ENCODE data around the gene DIDO1. TPM values are rescaled to one million over a fixed set of nuclear protein-coding genes. Genes with fewer than 3 reads are reported as not detected.

The DIDO1 gene
- total and polyA plus RNA-seq, 7 donors, result 10.4 to 70.6 (median 48.7) TPM

- TF ChIP-seq POLR2A (IDR thresholded peaks at IDR 0.05) (no peak), CTCF (IDR thresholded peaks at IDR 0.05) (no peak), EP300 (IDR thresholded peaks at IDR 0.05) (peak in 1 of 4 donors; percentile 57), POLR2AphosphoS5 (IDR thresholded peaks at IDR 0.05) (peak in 3 of 4 donors; percentile 53 to 55 (median 55))
- intact Hi-C loops (cut with DNase I), result no loop called here
- WGBS, 2 donors, result 21 to 67% methylated on average over 13 of the region's 13 CpGs
- peaks cover 38 to 58% (median 42%) of the 10 kb centered on the region in 4 donors for H3K36me3 ChIP-seq
- peaks cover 0 to 17% (median 13%) of the 10 kb centered on the region in 4 donors for H3K4me1 ChIP-seq
- H3K4me3 ChIP-seq, result no peak overlapping the region
- peak; percentile 94 for DNase-seq
- H3K27me3 ChIP-seq, result no peaks in the 10 kb centered on the region
- no peaks in the 10 kb centered on the region for H3K9me3 ChIP-seq
- H3K27ac ChIP-seq, result peak overlapping the region; percentile 46 to 80 (median 74)
Observed at GRCh38 chr20:62887152-62887859, 39.0 kb downstream of the DIDO1 start.

GRCh38 chr20:62886709-62887058 lies 39.6 kb downstream of the DIDO1 start:
- Histone ChIP-seq H3K36me3 (peaks cover 32 to 57% (median 40%) of the 10 kb centered on the region in 4 donors), H3K27ac (peak overlapping the region; percentile 46 to 80 (median 74))
- intact Hi-C loops (cut with DNase I), result no loop called here

DNA sequence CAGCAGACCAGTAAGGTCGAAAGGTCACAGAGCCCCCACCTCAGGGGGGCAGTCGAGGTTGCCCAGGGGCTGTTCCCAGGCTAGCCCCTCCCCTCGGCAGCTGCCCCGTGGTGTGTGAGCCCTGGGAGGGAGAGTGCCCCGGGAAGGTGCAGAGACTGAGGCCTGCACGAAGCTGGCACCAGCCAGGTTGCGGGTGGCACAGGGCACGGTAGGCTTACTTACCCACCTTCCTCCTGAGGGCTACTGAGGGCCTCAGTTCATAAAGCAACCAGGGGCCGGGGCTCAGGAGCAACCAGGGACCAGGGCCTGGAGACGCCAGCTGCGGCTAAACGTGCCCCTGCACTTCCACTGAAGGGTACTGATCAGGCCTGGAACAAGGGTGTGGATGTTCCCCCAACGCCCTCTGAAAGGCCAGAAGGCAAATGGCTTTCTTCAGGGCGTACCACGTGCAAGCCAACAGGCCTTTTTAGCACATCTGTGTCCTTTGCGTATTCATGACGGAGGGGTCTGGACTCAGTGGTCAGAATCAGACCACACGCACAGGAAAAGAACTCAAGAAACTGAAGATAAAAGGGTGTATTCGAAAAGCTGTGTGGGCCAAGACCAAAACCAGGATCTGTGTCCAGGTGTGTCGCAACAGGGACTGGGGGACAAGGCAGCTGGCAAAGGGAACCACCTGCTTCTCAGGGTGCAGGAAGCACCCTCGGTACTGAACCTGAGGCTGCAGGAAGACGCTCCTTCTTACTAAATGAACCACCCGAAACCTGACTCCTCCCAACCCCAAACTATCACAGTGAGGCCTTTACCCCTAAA lies 40.2 kb downstream of the DIDO1 start:
- Histone ChIP-seq H3K27ac (peak overlapping the region in 3 of 4 donors; percentile 74 to 80 (median 74)), H3K9me3 (no peaks in the 10 kb centered on the region), H3K4me3 (no peak overlapping the region), H3K36me3 (peaks cover 30 to 57% (median 40%) of the 10 kb centered on the region in 4 donors), H3K4me1 (peaks cover 0 to 17% (median 13%) of the 10 kb centered on the region in 4 donors), H3K27me3 (no peaks in the 10 kb centered on the region)
- intact Hi-C loops (cut with DNase I), result no loop called here
- DNase-seq, result no peak
- TF ChIP-seq EP300 (IDR thresholded peaks at IDR 0.05) (no peak), POLR2AphosphoS5 (IDR thresholded peaks at IDR 0.05) (no peak), CTCF (IDR thresholded peaks at IDR 0.05) (no peak), POLR2A (IDR thresholded peaks at IDR 0.05) (no peak)
- 73 to 86% methylated on average over 23 of the region's 23 CpGs for WGBS, 2 donors

More at GRCh38 chr20:62886709-62887058, 39.6 kb downstream of the DIDO1 start:
- no peaks in the 10 kb centered on the region for H3K27me3 ChIP-seq
- H3K4me1 ChIP-seq, result peaks cover 0 to 17% (median 13%) of the 10 kb centered on the region in 4 donors
- no peak for DNase-seq
- no peaks in the 10 kb centered on the region for H3K9me3 ChIP-seq
- WGBS, 2 donors, result 69 to 84% methylated on average over 7 of the region's 7 CpGs
- no peak overlapping the region for H3K4me3 ChIP-seq
- no peak for TF ChIP-seq POLR2AphosphoS5 (IDR thresholded peaks at IDR 0.05)
- no peak for TF ChIP-seq EP300 (IDR thresholded peaks at IDR 0.05)
- TF ChIP-seq POLR2A (IDR thresholded peaks at IDR 0.05), result no peak

DNA sequence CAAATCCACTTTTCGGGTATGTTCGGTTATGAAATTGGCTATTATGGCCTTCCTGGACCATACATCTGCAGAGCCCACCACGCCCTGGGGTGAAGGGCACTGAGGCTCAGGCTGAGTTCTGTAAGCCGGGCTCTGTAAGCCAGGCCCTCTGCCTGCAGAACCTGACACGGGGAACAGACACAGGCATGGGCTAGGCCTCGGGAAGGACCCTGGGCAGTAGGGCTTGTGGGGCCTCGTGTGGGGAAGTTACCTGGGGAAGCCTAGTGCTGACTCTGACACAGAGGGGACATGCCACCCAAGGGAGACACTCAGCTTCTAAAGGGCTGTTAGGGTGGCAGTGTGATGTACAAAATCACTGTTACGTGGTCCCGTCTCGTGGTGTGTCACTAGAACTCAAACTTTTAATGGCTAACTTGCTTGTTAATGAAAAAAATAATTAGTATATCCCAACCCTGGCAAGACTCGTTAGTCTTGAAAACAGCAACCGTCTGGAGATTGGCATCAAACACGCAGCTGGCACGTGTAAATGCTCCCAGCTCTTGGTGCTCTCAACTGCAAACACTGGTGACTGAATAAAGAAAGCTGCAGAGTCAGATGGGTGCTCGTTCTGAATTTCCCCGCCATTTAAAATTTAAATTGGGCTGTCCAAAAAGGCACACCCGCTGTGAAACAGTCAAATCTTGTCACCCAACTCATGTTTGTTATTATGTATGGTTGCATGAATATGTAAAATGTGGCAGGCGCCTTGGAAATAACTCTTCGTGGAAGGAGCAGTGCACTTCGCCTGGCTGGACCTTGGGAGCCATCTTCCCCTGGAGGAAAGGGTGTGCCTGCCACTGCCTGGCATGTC lies 41.0 kb downstream of the DIDO1 start:
- intact Hi-C loops (cut with DNase I), result no loop called here
- Histone ChIP-seq H3K4me3 (no peak overlapping the region), H3K4me1 (peaks cover 0 to 17% (median 13%) of the 10 kb centered on the region in 4 donors), H3K27me3 (no peaks in the 10 kb centered on the region), H3K27ac (peak overlapping the region in 2 of 4 donors; percentile 74 to 80), H3K36me3 (peaks cover 28 to 57% (median 37%) of the 10 kb centered on the region in 4 donors), H3K9me3 (no peaks in the 10 kb centered on the region)
- TF ChIP-seq EP300 (IDR thresholded peaks at IDR 0.05) (no peak), CTCF (IDR thresholded peaks at IDR 0.05) (no peak), POLR2AphosphoS5 (IDR thresholded peaks at IDR 0.05) (no peak), POLR2A (IDR thresholded peaks at IDR 0.05) (no peak)
- 82 to 84% methylated on average over 20 of the region's 20 CpGs for WGBS, 2 donors
- DNase-seq, result no peak
